ENCODE results near the gene LPO. TPM values are rescaled to one million over a fixed set of nuclear protein-coding genes. Genes with fewer than 3 reads are reported as not detected.

LPO gene
- total RNA-seq, 1 donor from 2014 or later: not detected

- ChIA-PET POLR2A (no interaction called here), CTCF (no interaction called here)
- intact Hi-C loops (cut with micrococcal nuclease): no loop called here
- H3K27me3 Mint-ChIP-seq: peaks cover 26% of the 10 kb centered on the region
- TF ChIP-seq CTCF (IDR thresholded peaks at IDR 0.05): no peak
- DNase-seq (no peak), ATAC-seq (ENCODE audit: low read depth) (no peak)
- H3K4me1 Mint-ChIP-seq: peaks cover 5% of the 10 kb centered on the region
- H3K4me3 Mint-ChIP-seq: no peak overlapping the region
- H3K36me3 Mint-ChIP-seq (ENCODE audit: low read depth): no peaks in the 10 kb centered on the region
- H3K9me3 Mint-ChIP-seq: no peaks in the 10 kb centered on the region
- no peak overlapping the region for H3K27ac Mint-ChIP-seq
These were observed 45.6 kb downstream of the LPO start for GRCh38 chr17:58283674-58284612.

GRCh38 chr17:58284613-58285421 lies 46.4 kb downstream of the LPO start:
- CTCF ChIA-PET: no interaction called here

GRCh38 chr17:58285422-58285810 lies 47.0 kb downstream of the LPO start:
- intact Hi-C loops (cut with micrococcal nuclease): no loop called here
- H3K36me3 Mint-ChIP-seq (ENCODE audit: low read depth): no peaks in the 10 kb centered on the region
- CTCF ChIA-PET: no interaction called here
- H3K4me3 Mint-ChIP-seq: no peak overlapping the region
- no peaks in the 10 kb centered on the region for H3K4me1 Mint-ChIP-seq
- ATAC-seq (ENCODE audit: low read depth) (no peak), DNase-seq (no peak)
- H3K27me3 Mint-ChIP-seq: peaks cover 24% of the 10 kb centered on the region
- no peak overlapping the region for H3K27ac Mint-ChIP-seq
- no peaks in the 10 kb centered on the region for H3K9me3 Mint-ChIP-seq
- POLR2A ChIA-PET: no interaction called here
- no peak for TF ChIP-seq CTCF (IDR thresholded peaks at IDR 0.05)

More at GRCh38 chr17:58284613-58285421, 46.4 kb downstream of the LPO start:
- DNase-seq (no peak), ATAC-seq (ENCODE audit: low read depth) (no peak)
- Mint-ChIP-seq H3K27ac (no peak overlapping the region), H3K36me3 (ENCODE audit: low read depth) (no peaks in the 10 kb centered on the region), H3K4me3 (no peak overlapping the region), H3K9me3 (no peaks in the 10 kb centered on the region), H3K4me1 (peaks cover under 1% of the 10 kb centered on the region), H3K27me3 (peaks cover 23% of the 10 kb centered on the region)
- intact Hi-C loops (cut with micrococcal nuclease): no loop called here
- POLR2A ChIA-PET: no interaction called here
- TF ChIP-seq CTCF (IDR thresholded peaks at IDR 0.05): no peak

GRCh38 chr17:58289869-58290268 lies 51.5 kb downstream of the LPO start:
- intact Hi-C loops (cut with micrococcal nuclease): no loop called here
- ChIA-PET POLR2A (no interaction called here), CTCF (no interaction called here)
- no peak for DNase-seq
- no peak overlapping the region for H3K4me3 Mint-ChIP-seq
- H3K36me3 Mint-ChIP-seq (ENCODE audit: low read depth): no peaks in the 10 kb centered on the region
- TF ChIP-seq CTCF (IDR thresholded peaks at IDR 0.05): no peak
- ATAC-seq (ENCODE audit: low read depth): no peak
- no peaks in the 10 kb centered on the region for H3K4me1 Mint-ChIP-seq
- no peak overlapping the region for H3K27ac Mint-ChIP-seq
- H3K27me3 Mint-ChIP-seq: peaks cover 26% of the 10 kb centered on the region
- no peaks in the 10 kb centered on the region for H3K9me3 Mint-ChIP-seq

- no peaks in the 10 kb centered on the region for H3K36me3 Mint-ChIP-seq (ENCODE audit: low read depth)
- H3K4me1 Mint-ChIP-seq: no peaks in the 10 kb centered on the region
- TF ChIP-seq CTCF (IDR thresholded peaks at IDR 0.05): no peak
- H3K9me3 Mint-ChIP-seq: no peaks in the 10 kb centered on the region
- ATAC-seq (ENCODE audit: low read depth) (no peak), DNase-seq (no peak)
- ChIA-PET POLR2A (no interaction called here), CTCF (no interaction called here)
- H3K27me3 Mint-ChIP-seq: peaks cover 26% of the 10 kb centered on the region
- no peak overlapping the region for H3K27ac Mint-ChIP-seq
- no peak overlapping the region for H3K4me3 Mint-ChIP-seq
- intact Hi-C loops (cut with micrococcal nuclease): no loop called here
These were observed 52.9 kb downstream of the LPO start for GRCh38 chr17:58291246-58291645.

Measured in activated B cell treated with CpG ODN at 0.5 μM for 24 hours (primary cell).